Measurements from ENCODE around the gene BCL2L1. TPM values are rescaled to one million over a fixed set of nuclear protein-coding genes. Genes with fewer than 3 reads are reported as not detected.

The BCL2L1 gene
- total RNA-seq, 1 experiment from 2014 or later, result 226 TPM

DNA sequence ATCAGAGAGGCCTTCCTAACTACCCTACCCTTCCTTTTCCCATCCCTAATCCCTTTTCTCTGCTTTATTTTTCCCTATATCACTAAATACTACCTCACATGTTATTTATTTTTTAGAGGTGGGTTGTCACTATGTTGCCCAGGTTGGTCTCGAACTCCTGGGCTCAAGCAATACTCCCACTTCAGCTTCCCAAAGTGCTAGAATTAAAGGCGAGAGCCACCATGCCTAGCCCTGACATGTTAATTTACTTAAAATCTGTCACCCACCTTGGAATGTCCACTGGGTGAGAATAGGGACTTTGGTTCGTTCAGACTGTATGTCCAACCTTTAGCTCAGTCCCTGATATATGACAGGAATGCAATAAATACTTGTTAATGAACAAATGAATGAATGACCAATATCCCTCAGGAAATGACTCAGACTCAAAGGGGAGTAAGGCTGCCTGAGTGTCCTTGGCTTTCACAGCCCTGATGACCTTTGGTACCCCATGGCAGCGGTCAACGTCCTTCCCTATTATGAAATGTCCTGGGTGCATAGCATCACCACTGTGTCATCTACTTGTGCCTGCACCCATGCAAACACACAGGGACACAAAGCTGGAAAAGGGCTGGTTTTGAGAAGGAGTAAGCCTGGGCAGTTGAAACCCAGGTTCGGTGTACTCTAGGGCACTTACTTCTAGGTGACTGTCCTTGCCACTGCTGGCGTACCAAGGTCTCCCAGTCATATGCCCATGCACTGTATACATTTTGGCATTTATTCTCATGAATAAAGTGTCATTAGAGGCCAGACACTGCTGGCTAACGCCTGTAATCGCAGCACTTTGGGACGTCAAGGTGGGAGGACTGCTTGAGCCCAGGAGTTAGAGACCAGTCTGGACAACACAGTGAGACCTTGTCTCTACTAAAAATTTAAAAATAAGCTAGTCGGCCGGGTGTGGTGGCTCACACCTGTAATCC is 26.5 kb downstream of the BCL2L1 start:
- ChIA-PET RAD21 (ENCODE audit: low non-redundant PET in 1 of 2, low total read pairs in 2 of 2, uncharacterized antibody in 2 of 2, unreplicated experiment in 2 of 2) (interaction anchor here in 1 of 2 experiments (0.5 kb wide), 1 partner anchor 21 kb away, joined by 3 read pairs; no protein-coding TSS in a partner anchor), POLR2A (interaction anchor here (0.9 to 2.3 kb wide), 10 partner anchors 9 to 92 kb away, joined by 3 to 15 read pairs (median 4); partner anchors contain the start of genes BCL2L1 and ID1), CTCF (interaction anchor here (0.7 to 2.0 kb wide), 5 partner anchors 28 to 139 kb away, joined by 3 to 10 read pairs (median 3); no protein-coding TSS in a partner anchor)
- no peak overlapping the region for H2AFZ ChIP-seq (ENCODE audit: low read depth, low read length, poor library complexity, severe bottlenecking)
- intact Hi-C loops (cut with micrococcal nuclease), result loop anchor here (1.0 kb wide), 1 partner anchor 27 kb away; no protein-coding TSS in a partner anchor
- H3K4me3 ChIP-seq (replicated peaks in 1 of 2; ENCODE audit: low read depth in 1 of 2, low read length in 2 of 2), result peak overlapping the region in 1 of 2 experiments; percentile 15; a peak in 2 of 4 replicates
- H3K27ac ChIP-seq (ENCODE audit: low read depth, low read length), result peak overlapping the region; percentile 81
- H3K27me3 ChIP-seq (ENCODE audit: insufficient read depth, low read length), result no peaks in the 10 kb centered on the region
- H3K9me3 ChIP-seq (ENCODE audit: control insufficient read depth in 1 of 2, insufficient read depth in 1 of 2, low read depth in 1 of 2, low read length in 2 of 2), result no peaks in the 10 kb centered on the region
- H3K4me2 ChIP-seq (ENCODE audit: low read length), result peak overlapping the region; percentile 63
- peaks cover 9 to 49% of the 10 kb centered on the region in 2 experiments; a peak in 3 of 4 replicates for H3K36me3 ChIP-seq (ENCODE audit: control insufficient read depth in 1 of 2, insufficient read depth in 2 of 2, low read length in 2 of 2)
- DNase-seq (ENCODE audit: low read depth, low spot score), result peak; percentile 84
- TSS peak; percentile 55 for BruUV-seq (replicated peaks)
- peak; percentile 77 for ATAC-seq
- peak overlapping the region; percentile 59 for H3K9ac ChIP-seq (ENCODE audit: low read length)
- peaks cover 88 to 99% of the 10 kb centered on the region in 2 experiments for H3K4me1 ChIP-seq (ENCODE audit: control insufficient read depth in 1 of 2, insufficient read depth in 2 of 2, low read length in 2 of 2)
- no peaks in the 10 kb centered on the region for H3K9me2 ChIP-seq (ENCODE audit: insufficient read depth)
- H3K79me2 ChIP-seq (ENCODE audit: insufficient read depth, low read length), result peaks cover 100% of the 10 kb centered on the region
- H4K20me1 ChIP-seq (ENCODE audit: insufficient read depth), result no peaks in the 10 kb centered on the region
- TF ChIP-seq, protein P1, sequence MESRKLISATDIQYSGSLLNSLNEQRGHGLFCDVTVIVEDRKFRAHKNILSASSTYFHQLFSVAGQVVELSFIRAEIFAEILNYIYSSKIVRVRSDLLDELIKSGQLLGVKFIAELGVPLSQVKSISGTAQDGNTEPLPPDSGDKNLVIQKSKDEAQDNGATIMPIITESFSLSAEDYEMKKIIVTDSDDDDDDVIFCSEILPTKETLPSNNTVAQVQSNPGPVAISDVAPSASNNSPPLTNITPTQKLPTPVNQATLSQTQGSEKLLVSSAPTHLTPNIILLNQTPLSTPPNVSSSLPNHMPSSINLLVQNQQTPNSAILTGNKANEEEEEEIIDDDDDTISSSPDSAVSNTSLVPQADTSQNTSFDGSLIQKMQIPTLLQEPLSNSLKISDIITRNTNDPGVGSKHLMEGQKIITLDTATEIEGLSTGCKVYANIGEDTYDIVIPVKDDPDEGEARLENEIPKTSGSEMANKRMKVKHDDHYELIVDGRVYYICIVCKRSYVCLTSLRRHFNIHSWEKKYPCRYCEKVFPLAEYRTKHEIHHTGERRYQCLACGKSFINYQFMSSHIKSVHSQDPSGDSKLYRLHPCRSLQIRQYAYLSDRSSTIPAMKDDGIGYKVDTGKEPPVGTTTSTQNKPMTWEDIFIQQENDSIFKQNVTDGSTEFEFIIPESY (IDR thresholded peaks at IDR 0.05; ENCODE audit: extremely low read depth, insufficient replicate concordance, low read length), result no peak
- TF ChIP-seq POLR2AphosphoS5 (IDR thresholded peaks at IDR 0.05; ENCODE audit: low read depth, low read length) (peak; percentile 59; the same call in 1 of the 2 replicates), EZH2 (IDR thresholded peaks at IDR 0.05) (no peak), TCF7L2 (IDR thresholded peaks at IDR 0.05; ENCODE audit: borderline replicate concordance, extremely low read depth, insufficient read depth, insufficient read length) (peak; percentile 38), CEBPB (IDR thresholded peaks at IDR 0.05; ENCODE audit: low read depth) (peak; percentile 96), SIN3A (IDR thresholded peaks at IDR 0.05; ENCODE audit: low read depth) (peak; percentile 79), EGR1 (IDR thresholded peaks at IDR 0.05; ENCODE audit: low read depth) (no peak), FOSL1 (IDR thresholded peaks at IDR 0.05; ENCODE audit: low read depth) (peak; percentile 92), CBX3 (IDR thresholded peaks at IDR 0.05; ENCODE audit: low read depth) (peak; percentile 82; the same call in 1 of the 2 replicates), EZH2phosphoT487 (IDR thresholded peaks at IDR 0.05; ENCODE audit: borderline replicate concordance) (no peak), POLR2A (IDR thresholded peaks at IDR 0.05; ENCODE audit: borderline replicate concordance, extremely low read depth, insufficient read depth, insufficient read length) (no peak), ELF1 (IDR thresholded peaks at IDR 0.05; ENCODE audit: borderline replicate concordance, low read depth) (no peak), YY1 (IDR thresholded peaks at IDR 0.05; ENCODE audit: extremely low read depth, insufficient replicate concordance, low read depth, low read length) (peak; percentile 7), SP1 (IDR thresholded peaks at IDR 0.05; ENCODE audit: low read depth) (peak; percentile 99), JUND (IDR thresholded peaks at IDR 0.05) (peak; percentile 88)
- TF ChIP-seq, protein P2, sequence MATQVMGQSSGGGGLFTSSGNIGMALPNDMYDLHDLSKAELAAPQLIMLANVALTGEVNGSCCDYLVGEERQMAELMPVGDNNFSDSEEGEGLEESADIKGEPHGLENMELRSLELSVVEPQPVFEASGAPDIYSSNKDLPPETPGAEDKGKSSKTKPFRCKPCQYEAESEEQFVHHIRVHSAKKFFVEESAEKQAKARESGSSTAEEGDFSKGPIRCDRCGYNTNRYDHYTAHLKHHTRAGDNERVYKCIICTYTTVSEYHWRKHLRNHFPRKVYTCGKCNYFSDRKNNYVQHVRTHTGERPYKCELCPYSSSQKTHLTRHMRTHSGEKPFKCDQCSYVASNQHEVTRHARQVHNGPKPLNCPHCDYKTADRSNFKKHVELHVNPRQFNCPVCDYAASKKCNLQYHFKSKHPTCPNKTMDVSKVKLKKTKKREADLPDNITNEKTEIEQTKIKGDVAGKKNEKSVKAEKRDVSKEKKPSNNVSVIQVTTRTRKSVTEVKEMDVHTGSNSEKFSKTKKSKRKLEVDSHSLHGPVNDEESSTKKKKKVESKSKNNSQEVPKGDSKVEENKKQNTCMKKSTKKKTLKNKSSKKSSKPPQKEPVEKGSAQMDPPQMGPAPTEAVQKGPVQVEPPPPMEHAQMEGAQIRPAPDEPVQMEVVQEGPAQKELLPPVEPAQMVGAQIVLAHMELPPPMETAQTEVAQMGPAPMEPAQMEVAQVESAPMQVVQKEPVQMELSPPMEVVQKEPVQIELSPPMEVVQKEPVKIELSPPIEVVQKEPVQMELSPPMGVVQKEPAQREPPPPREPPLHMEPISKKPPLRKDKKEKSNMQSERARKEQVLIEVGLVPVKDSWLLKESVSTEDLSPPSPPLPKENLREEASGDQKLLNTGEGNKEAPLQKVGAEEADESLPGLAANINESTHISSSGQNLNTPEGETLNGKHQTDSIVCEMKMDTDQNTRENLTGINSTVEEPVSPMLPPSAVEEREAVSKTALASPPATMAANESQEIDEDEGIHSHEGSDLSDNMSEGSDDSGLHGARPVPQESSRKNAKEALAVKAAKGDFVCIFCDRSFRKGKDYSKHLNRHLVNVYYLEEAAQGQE (IDR thresholded peaks at IDR 0.05; ENCODE audit: low read depth), result no peak
- TF ChIP-seq, protein P3, sequence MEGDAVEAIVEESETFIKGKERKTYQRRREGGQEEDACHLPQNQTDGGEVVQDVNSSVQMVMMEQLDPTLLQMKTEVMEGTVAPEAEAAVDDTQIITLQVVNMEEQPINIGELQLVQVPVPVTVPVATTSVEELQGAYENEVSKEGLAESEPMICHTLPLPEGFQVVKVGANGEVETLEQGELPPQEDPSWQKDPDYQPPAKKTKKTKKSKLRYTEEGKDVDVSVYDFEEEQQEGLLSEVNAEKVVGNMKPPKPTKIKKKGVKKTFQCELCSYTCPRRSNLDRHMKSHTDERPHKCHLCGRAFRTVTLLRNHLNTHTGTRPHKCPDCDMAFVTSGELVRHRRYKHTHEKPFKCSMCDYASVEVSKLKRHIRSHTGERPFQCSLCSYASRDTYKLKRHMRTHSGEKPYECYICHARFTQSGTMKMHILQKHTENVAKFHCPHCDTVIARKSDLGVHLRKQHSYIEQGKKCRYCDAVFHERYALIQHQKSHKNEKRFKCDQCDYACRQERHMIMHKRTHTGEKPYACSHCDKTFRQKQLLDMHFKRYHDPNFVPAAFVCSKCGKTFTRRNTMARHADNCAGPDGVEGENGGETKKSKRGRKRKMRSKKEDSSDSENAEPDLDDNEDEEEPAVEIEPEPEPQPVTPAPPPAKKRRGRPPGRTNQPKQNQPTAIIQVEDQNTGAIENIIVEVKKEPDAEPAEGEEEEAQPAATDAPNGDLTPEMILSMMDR (IDR thresholded peaks at IDR 0.05 in 2 of 3, conservative IDR thresholded peaks at IDR 0.05 in 1 of 3; ENCODE audit: borderline replicate concordance in 1 of 3, insufficient read depth in 1 of 3, low read depth in 2 of 3, low read length in 2 of 3), result no peak

Data from HCT116 (cell line).